Measurements from ENCODE around the gene DAGLA.

DAGLA gene

DNA sequence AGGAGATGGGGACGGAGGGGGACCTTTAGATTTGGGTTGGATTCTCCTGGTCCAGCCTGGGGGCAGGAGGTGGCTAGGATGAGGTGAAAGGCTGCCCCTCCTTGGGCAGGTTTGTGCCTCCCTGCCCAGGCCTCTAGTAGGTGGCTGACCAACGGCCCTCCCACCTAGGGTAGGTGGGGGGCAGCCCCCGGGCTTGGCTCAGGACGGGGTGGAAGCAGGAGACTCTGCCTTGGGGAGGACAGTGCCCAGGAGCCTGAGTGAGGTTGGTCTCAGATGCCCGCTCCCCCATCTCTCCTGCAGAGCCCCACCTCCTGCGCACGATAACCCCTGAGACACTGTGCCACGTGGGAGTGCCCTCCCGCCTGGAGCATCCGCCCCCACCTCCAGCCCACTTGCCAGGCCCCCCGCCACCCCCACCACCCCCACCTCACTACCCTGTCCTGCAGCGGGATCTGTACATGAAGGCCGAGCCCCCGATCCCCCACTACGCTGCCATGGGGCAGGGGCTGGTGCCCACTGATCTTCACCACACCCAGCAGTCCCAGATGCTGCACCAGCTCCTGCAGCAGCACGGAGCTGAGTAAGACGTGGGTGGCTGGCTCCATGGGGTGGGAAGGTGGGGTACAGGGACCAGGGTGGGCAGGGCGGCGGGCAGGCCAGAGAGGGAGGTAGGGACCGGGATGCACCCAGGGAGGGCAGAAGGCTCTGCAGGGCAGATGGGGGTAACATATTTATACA lies 89.9 kb downstream of the DAGLA start:
- no peak for DNase-seq

GRCh38 chr11:61771195-61771894 lies 91.2 kb downstream of the DAGLA start:
- no peak for DNase-seq

GRCh38 chr11:61771985-61772455 lies 91.8 kb downstream of the DAGLA start:
- DNase-seq = no peak

GRCh38 chr11:61773356-61773755 lies 93.2 kb downstream of the DAGLA start:
- no peak for DNase-seq

GRCh38 chr11:61773809-61774208 lies 93.6 kb downstream of the DAGLA start:
- DNase-seq = no peak

- DNase-seq = no peak
These were observed 94.2 kb downstream of the DAGLA start for GRCh38 chr11:61774411-61774810.

DNA sequence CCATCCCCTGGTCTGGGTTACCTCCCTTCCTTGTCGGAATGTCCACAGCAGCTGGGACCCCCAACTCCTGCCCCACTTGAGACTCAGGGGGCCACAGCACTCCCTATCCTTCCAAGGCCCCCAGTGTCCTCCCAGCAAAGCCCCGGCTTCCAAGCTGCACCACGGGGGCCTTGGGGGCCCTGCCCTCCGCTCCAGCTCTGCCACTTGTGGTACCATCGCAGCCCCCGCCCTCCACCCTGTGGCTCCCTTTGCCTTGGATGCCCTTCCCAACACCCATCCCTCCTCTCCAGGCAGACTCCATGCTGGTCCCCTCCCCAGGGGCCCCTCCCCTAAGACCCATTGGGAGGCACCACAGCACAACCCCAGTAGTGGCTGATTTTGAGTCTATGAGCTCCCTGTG lies 94.9 kb downstream of the DAGLA start:
- DNase-seq = no peak

DNA sequence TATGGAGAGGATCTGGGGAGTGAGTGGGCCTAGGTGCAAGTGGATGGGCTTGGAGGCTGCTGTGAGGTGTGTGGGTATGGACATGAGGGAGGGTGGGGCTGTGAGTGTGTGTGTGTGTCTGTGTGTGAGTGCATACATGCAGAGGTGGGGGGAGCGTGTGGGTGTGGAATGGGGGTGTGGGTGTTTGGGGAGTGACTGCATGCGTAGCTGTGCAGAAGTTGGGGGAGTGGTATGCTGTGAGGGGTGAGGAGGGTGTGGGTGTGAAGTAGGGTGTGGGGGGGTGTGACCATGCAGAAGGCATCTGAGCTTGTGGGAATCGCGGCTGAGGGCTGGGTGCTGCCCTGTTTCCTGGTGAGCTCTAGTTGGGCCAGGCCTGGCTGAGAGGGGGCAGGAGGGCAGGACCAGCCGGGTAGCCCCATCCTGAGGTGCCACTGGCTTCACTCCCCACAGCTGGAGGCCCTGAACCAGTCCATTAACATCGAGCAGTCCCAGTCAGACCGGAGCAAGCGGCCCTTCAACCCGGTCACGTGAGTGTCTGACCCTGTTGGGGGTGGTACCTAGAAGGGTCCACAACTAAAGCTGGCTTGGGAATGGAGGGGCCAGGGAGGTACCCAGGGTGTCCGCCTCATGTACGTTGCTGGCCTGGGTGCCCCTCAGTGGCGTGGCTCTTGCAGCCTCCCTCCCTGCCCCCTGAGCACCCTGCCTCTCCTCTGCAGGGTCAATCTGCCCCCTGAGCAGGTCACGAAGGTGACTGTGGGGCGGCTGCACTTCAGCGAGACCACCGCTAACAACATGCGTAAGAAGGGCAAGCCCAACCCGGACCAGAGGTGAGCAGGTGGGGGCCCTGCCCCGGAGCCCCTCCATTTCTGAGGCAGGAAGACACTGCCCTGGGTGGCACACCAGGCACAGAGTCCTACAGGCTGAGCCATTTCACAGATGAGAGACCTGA lies 95.7 kb downstream of the DAGLA start:
- DNase-seq = no peak

- peak; percentile 19 to 59 for DNase-seq
These were observed 96.4 kb downstream of the DAGLA start for GRCh38 chr11:61776561-61777075.

- no peak for DNase-seq
These were observed 97.3 kb downstream of the DAGLA start for GRCh38 chr11:61777234-61778090.

GRCh38 chr11:61778357-61778886 lies 98.2 kb downstream of the DAGLA start:
- no peak for DNase-seq

DNA sequence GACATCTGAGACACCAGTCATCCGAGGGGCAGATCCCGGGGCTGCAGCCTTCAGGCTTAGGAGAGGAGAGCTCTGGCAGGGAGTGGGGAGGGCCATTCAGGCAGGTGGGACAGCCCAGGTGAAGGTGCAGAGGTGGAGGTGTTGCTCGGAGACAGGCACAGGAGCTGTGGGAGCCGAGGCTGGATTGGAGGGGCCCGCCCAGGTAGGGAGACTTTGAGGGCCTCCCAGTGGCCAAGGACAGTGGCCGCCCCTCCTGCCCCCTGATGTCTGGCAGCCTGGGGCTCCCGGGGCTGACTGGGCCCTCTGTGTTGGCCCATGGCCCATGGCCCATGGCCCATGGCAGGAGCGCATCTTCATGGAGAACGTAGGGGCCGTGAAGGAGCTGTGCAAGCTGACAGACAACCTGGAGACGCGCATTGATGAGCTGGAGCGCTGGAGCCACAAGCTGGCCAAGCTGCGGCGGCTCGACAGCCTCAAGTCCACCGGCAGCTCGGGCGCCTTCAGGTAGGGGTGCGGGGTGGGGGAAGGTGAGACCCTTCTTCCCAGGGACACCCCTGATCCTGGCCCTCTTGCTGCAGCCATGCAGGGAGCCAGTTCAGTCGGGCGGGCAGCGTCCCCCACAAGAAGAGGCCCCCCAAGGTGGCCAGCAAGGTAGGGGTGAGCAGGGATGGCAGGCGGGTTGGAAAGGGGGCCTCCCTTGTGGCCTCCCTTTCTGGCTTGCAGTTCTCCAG lies 98.9 kb downstream of the DAGLA start:
- DNase-seq = no peak

- DNase-seq = no peak
These were observed 99.7 kb downstream of the DAGLA start for GRCh38 chr11:61779666-61780525.

- DNase-seq = no peak
These were observed 100.5 kb downstream of the DAGLA start for GRCh38 chr11:61780581-61781162.

DNA sequence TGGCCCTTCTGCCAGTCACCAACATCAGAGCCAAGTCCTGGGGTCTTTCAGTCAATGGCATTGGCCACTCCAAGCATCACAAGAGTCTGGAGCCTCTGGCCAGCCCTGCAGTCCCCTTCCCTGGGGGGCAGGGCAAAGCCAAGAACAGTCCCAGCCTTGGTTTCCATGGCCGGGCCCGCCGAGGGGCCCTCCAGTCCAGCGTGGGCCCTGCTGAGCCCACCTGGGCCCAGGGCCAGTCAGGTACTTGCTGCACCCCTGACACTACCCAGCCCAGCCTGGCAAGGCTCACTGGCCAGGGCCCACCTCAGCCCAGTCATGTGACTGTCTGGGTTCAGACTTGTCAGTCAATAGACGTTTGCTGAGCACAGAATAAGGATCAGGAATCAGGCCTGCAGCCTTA lies 101.4 kb downstream of the DAGLA start:
- no peak for DNase-seq

DNA sequence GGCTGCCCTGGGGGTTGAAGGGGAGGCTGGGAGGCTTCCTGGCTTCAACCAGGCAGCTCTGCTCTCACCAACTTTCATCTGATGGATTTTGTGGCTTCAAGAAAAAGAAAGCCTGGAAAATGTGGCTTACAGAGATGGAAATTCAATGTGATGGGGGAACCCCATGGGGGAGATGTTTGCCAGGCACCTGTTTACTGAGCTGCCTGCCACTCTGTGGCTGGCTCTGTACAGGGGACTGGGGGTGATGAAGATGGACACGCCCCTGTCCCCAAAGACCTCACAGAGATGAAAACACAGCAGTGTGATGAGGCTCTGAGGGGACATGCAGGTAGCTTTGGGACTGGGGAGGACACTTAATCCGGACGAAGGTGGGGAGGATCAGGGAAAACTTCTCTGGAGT lies 102.1 kb downstream of the DAGLA start:
- DNase-seq = no peak

DNA sequence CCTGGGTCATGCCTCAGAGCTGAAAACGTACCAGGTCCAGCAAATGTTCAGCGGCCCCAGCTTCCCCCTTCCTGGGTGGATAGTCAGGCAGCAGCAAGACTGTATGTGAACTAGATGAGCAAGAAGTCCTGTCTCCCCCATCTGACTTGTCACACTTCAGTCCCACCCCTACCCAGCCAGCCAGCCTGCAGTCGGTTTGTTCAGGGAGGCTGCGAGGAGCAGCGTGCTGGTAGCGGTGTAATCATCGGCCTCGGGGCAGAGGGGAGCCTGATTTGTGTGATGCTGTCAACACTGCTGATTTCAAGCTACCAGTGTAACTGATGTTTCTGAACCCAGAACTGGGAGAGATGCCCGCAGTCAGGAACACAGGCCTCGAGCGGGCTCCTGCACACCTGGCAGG lies 102.7 kb downstream of the DAGLA start:
- DNase-seq = no peak

- no peak for DNase-seq
These were observed 103.7 kb downstream of the DAGLA start for GRCh38 chr11:61783717-61784505.

- DNase-seq = no peak
These were observed 104.3 kb downstream of the DAGLA start for GRCh38 chr11:61784506-61784805.

Data from SHP77 (cell line).